ENCODE data around the gene C6orf89.

C6orf89 gene

GRCh38 chr6:36914227-36914794 lies 28.6 kb downstream of the C6orf89 start:
- DNase-seq (ENCODE audit: low read depth), result no peak
- no peak overlapping the region for H3K4me3 ChIP-seq (ENCODE audit: low read depth, low read length)
- no peak for TF ChIP-seq CTCF (IDR thresholded peaks at IDR 0.05; ENCODE audit: low read depth, low read length, missing control alignments)

- DNase-seq (ENCODE audit: low read depth), result no peak
- H3K4me3 ChIP-seq (ENCODE audit: low read depth, low read length), result no peak overlapping the region
- TF ChIP-seq CTCF (IDR thresholded peaks at IDR 0.05; ENCODE audit: low read depth, low read length, missing control alignments), result no peak
Measured at GRCh38 chr6:36915599-36915998, 29.8 kb downstream of the C6orf89 start.

GRCh38 chr6:36916126-36916525 lies 30.4 kb downstream of the C6orf89 start:
- H3K4me3 ChIP-seq (ENCODE audit: low read depth, low read length), result no peak overlapping the region
- no peak for TF ChIP-seq CTCF (IDR thresholded peaks at IDR 0.05; ENCODE audit: low read depth, low read length, missing control alignments)
- no peak for DNase-seq (ENCODE audit: low read depth)

- TF ChIP-seq CTCF (IDR thresholded peaks at IDR 0.05; ENCODE audit: low read depth, low read length, missing control alignments), result no peak
- DNase-seq (ENCODE audit: low read depth), result no peak
Measured at GRCh38 chr6:36917541-36918193, 31.9 kb downstream of the C6orf89 start.

GRCh38 chr6:36920049-36920448 lies 34.3 kb downstream of the C6orf89 start:
- DNase-seq (ENCODE audit: low read depth), result no peak
- no peak overlapping the region for H3K4me3 ChIP-seq (ENCODE audit: low read depth, low read length)
- TF ChIP-seq CTCF (IDR thresholded peaks at IDR 0.05; ENCODE audit: low read depth, low read length, missing control alignments), result no peak

More at GRCh38 chr6:36917541-36918193, 31.9 kb downstream of the C6orf89 start:
- no peak overlapping the region for H3K4me3 ChIP-seq (ENCODE audit: low read depth, low read length)

- DNase-seq (ENCODE audit: low read depth), result no peak
- H3K4me3 ChIP-seq (ENCODE audit: low read depth, low read length), result no peak overlapping the region
- TF ChIP-seq CTCF (IDR thresholded peaks at IDR 0.05; ENCODE audit: low read depth, low read length, missing control alignments), result no peak
Measured at GRCh38 chr6:36920546-36920945, 34.8 kb downstream of the C6orf89 start.

GRCh38 chr6:36924131-36924530 lies 38.4 kb downstream of the C6orf89 start:
- H3K4me3 ChIP-seq (ENCODE audit: low read depth, low read length), result no peak overlapping the region
- TF ChIP-seq CTCF (IDR thresholded peaks at IDR 0.05; ENCODE audit: low read depth, low read length, missing control alignments), result no peak
- DNase-seq (ENCODE audit: low read depth), result no peak
